ENCODE measurements around the gene PRRC2A.

DNA sequence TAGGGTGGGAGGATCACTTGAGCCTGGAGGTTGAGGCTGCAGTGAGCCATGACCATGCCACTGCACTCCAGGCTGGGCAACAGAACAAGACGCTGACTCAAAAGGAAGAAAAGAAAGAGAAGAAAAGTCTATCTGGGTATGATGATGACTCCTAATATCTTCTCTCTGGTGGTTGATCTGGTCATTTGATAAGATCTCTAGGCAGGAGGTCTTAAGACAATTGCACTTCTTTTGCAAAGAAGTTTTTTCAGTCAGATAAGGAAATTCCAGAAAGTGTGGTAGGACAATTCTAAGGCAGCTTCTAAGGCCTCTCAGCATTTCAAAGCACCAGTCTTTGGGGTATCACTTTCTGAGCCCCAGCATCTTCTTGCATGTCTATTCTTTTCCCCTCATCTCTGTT lies 13.2 kb upstream of the PRRC2A start:
- TF ChIP-seq POLR2A (IDR thresholded peaks at IDR 0.05) (no peak), POLR2AphosphoS5 (IDR thresholded peaks at IDR 0.05) (no peak)
- TF ChIP-seq, protein P1, sequence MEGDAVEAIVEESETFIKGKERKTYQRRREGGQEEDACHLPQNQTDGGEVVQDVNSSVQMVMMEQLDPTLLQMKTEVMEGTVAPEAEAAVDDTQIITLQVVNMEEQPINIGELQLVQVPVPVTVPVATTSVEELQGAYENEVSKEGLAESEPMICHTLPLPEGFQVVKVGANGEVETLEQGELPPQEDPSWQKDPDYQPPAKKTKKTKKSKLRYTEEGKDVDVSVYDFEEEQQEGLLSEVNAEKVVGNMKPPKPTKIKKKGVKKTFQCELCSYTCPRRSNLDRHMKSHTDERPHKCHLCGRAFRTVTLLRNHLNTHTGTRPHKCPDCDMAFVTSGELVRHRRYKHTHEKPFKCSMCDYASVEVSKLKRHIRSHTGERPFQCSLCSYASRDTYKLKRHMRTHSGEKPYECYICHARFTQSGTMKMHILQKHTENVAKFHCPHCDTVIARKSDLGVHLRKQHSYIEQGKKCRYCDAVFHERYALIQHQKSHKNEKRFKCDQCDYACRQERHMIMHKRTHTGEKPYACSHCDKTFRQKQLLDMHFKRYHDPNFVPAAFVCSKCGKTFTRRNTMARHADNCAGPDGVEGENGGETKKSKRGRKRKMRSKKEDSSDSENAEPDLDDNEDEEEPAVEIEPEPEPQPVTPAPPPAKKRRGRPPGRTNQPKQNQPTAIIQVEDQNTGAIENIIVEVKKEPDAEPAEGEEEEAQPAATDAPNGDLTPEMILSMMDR (IDR thresholded peaks at IDR 0.05): no peak

All from sigmoid colon (tissue), 4 donors.